ENCODE data around the gene GPR17.

The GPR17 gene

DNA sequence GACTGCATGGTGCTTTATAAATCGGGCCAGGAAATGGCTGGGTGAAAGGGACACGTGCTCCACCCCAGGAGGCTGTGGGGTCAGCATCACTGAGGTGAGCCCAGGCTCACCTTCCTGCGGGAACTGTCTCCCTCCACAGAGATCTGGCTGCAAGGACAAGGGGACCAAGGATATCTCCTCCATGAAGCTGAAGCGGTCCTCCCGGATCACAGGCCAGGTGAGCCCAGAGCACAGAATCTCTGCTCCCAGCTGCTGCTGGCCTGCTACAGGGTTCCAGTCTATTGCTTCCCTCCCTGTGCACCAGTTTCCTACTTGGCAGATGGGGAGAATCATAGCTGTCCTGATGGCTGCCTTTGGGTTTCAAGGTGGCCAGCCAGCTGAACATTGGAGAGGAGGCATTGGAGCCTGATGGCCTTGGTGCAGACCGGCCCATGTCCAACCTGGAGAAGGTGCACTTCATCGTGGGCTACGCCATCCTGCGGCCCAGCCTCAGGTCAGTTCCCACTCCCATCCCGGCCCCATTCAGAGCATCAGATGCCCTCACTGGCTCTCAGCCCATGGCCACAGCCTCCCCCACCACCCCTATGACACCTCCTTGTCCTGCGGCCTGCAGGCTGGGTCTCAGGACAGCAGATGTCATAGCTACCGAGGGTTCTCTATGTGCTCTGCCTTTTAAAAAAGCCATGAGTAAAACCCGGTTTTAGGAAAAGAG is 33.7 kb upstream of the GPR17 start:
- no peak for FAIRE-seq
- no peak for DNase-seq (ENCODE audit: extremely low spot score, insufficient read length, low read depth)

DNA sequence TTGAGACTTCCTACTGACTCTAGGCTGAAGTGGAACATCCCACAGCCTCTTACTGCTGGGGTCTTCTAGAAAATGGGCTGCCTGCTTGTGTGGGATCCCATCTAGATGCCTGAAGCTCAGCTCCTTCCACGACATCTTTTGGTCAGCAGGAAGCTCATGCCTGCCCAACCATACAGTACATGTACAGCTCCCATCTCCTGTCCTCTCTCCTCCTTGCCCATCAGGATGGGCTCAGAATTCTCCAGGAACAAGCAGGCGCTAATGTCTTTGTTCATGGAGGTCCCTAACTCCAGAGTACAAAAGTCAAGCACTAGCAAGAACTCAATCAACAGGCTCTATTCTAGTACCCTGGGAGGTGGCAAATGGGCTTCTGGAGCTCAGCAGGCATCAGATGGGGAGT is 31.7 kb upstream of the GPR17 start:
- FAIRE-seq (no peak), DNase-seq (ENCODE audit: extremely low spot score, insufficient read length, low read depth) (no peak)

DNA sequence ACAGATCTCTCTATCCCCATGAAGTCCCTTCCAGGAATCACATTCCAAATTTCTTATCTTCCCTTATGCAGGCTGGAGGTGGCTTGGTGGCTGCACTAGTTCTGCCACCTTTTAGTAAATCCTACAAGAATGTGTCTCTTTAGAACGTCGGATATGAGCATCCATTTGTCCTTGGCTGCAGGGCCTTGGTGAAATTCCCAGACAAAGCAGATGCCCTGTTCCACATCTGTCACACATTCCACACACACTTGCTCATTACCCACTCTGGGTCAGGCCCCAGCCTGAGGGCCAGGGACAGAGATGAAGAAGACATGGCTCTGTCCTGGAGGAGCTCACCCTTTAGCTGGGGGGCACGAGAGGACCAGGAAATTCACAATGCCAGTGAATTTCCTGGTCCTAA is 31.2 kb upstream of the GPR17 start:
- DNase-seq (ENCODE audit: extremely low spot score, insufficient read length, low read depth): no peak
- no peak for FAIRE-seq

DNA sequence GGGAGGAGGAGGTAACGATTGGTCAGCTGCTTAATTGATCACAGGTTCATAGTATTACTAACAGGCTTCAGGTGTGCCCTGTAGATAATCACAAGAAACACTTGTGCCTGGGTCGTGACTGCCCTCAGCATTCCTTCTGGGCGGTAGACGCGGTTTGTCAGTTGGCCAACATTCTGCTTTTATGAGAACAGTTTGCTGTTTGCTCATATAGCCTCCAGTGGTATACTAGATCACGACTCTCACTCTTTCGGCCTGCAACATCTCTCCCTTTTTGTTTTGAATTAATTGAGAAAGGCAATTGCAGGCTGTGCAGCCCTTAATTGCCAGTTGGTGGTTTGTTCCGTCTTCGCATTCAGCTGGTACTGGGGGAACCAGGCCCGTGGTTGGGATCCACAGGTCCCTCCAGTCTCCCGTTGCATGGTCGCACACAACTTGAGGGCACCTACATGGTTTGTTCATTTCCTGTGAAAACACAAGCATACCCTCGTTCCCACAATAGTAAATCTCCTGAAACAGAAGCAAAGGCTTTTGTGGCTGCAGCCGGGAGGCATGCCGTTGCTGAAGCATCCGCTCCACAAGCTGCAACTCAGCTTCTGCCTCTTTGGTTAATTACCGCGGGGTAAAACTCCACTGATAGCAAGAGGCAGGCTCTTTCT is 30.3 kb upstream of the GPR17 start:
- FAIRE-seq: no peak
- DNase-seq (ENCODE audit: extremely low spot score, insufficient read length, low read depth): no peak

DNA sequence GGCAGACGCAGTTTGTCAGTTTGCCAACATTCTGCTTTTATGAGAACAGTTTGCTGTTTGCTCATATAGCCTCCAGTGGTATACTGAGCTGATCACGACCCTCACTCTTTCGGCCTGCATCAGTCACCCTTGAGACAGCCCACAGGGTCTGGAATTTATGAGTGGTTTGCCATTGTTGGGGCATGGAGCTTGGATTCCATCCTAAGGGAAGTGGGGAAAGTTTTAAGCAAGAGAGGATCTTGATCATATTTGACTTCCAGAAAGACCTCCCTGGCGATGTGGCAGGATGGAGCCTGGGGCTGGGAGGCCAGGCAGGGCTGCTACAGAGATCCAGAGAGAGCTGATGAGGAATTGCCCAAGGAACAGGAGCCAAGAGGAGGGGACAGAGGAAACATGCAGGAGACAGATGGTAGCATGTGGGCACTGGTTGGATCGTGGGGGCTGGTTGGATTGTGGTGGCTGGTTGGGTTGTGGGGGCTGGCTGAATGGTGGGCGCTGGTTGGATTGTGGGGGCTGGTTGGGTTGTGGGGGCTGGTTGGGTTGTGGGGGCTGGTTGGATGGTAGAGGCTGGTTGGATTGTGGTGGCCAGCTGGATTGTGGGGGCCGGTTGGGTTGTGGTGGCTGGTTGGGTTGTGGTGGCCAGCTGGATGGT is 27.3 kb upstream of the GPR17 start:
- FAIRE-seq: no peak

DNA sequence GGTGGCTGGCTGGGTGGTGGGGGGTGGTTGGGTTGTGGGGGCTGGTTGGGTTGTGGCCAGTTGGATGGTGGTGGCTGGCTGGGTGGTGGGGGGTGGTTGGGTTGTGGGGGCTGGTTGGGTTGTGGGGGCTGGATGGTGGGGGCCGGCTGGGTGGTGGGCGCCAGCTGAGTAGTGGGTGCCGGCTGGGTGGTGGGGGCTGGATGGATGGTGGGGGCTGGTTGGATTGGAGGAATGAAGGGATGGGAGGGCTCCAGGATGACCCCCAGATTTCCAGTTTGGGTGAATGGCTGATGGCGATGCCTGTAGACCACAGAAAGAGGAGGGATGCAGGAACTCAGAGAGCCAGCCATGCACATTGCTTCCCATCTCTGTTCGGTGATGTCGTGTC is 26.8 kb upstream of the GPR17 start:
- no peak for FAIRE-seq
- no peak for DNase-seq (ENCODE audit: extremely low spot score, insufficient read length, low read depth)

More for the DNA sequence above, 27.3 kb upstream of the GPR17 start:
- DNase-seq (ENCODE audit: extremely low spot score, insufficient read length, low read depth): no peak

DNA sequence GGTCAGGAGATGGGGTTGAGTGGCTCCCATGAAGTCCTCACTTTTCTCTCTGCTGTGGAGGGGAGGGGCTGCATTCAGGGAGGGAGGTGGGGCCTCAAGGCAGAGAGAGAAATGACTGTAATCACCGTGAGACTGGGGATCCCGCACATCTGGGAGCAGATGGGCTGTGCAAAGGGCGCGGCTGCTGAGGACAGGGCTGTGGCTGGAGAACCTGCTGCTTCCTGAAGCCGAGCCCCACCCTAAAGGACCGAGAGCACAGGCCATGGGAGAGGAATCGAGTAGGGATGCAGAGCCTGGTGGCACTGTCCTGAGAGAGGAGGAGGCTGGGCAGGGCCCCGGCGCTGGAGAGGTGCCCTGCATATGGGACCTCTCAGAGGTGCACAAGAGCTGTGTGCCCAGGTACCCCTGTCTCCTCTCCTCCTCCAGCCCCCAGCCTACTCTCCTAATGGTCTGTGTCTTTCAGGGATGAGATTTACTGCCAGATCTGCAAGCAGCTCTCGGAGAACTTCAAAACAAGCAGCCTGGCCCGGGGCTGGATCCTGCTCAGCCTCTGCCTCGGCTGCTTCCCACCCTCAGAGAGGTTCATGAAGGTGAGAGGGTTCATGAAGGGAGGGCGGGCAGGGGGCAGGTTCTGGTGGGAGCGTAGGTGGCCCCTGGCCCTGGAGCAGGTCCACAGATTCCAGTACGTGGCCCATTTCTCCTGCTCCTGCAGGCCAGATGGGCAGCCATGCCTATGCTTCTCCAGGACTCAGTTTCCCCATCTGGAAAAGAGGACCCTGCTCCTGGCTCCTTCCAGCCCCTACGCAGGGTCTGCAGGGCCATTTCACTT is 25.9 kb upstream of the GPR17 start:
- FAIRE-seq: no peak
- DNase-seq (ENCODE audit: extremely low spot score, insufficient read length, low read depth): no peak

DNA sequence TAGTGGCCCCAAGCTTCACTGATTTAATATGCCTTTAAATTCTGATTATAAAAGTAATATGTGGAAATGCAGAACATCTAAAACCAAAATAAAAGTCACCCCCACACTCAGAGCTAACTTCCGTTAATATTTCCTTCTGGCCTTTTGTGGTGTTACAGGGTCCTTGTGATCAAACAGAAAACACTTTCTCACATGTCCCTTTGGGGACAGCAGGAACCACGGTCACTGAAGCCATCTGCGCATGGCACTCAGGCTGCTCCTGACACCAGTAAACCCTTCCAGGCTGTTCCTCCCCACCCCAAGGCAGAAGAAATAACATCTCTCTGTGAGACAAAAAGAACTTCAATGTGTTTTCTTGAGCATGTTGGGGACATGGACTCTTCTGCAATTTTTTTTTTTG is 25.1 kb upstream of the GPR17 start:
- DNase-seq (ENCODE audit: extremely low spot score, insufficient read length, low read depth) (no peak), FAIRE-seq (peak; percentile 63)

DNA sequence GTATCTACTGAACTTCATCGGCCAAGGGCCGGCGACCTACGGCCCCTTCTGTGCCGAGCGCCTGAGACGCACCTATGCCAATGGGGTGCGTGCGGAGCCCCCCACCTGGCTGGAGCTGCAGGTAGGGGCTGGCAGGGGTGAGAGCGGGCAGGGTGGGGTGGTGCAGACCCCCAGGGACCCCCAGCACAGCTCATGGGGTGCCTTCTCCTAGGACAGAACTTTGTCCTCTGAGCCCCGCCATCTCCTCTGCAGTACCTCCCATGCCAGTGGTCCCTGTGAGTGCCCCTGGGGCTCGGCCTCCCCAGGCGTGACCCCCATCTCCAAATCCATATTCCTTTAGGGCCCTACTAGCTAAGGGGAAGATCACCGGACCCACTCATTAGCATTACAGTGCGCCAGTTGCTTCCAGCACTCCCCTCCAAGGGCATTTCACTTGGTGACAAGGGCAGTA is 23.9 kb upstream of the GPR17 start:
- FAIRE-seq: no peak

DNA sequence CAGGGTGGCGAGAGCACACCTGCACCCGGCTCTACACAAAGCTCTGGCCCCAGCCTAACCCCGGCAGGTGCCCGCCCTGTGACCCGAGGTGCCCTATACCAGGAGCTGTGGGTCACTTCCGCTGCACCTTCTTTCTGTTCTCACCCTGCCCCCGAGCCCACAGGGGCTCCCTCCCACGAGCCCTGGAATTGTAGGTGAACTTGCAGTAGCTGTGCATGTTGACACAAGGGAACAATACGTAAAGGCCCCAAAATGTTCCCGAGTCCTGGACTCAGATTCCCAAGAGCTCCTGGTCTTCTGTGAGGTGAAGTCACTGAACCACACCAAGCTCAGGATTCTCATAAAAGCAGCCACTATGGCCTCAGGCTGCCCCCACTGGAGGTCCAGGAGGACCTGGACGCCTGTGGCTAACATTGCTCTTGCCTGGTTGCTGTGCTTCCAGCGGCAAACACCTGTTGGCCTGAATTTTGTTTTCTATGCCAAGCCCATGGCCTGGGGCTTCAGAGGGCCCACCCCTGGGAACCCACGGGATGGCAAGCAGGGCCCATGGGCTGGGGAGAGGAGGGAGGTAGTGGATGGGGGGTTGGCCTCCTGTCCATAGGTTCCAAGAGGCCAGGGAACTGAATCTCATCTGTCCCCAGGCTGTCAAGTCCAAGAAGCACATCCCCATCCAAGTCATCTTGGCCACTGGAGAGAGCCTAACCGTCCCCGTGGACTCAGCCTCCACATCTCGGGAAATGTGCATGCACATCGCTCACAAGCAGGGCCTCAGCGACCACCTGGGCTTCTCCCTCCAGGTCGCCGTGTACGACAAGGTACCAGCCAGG is 23.2 kb upstream of the GPR17 start:
- DNase-seq (ENCODE audit: extremely low spot score, insufficient read length, low read depth) (no peak), FAIRE-seq (no peak)

More for the DNA sequence above, 23.9 kb upstream of the GPR17 start:
- DNase-seq (ENCODE audit: extremely low spot score, insufficient read length, low read depth): no peak

DNA sequence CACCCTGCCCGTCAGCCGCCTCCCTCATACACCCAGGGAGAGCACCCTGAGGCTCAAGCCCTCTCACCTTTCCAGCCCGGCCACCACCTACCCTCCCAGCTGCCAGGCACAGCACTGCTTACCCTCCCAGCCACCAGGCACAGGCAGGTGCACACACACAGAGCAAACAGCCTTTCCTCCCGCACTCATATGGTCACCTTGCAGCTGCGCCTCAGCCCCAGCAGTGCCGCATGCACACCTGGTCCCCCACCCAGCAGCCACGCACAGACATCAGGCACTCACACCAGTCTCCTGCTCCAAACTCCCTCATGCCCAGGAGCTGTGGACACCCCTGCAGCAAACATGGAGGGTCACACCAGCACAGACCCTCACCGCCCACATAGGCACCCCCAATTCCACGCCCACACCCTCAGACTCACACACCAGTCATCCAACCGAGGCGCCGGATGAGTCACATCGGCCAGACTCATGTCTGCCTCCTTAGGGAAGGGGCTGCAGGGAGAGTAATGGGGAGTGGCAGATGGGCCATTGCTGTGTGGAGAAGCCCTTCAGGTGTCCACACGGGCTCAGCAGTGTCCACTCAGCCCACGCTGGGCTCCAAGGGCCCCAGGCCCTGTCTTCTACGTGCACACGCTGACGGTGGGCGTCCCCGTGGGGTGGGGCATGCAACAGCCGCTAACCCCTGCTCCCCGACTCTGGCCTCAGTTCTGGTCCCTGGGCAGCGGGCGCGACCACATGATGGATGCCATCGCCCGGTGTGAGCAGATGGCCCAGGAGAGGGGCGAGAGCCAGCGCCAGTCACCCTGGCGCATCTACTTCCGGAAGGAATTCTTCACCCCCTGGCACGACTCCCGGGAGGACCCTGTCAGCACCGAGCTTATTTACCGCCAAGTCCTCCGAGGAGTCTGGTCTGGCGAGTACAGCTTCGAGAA is 22.3 kb upstream of the GPR17 start:
- FAIRE-seq (no peak), DNase-seq (ENCODE audit: extremely low spot score, insufficient read length, low read depth) (no peak)

DNA sequence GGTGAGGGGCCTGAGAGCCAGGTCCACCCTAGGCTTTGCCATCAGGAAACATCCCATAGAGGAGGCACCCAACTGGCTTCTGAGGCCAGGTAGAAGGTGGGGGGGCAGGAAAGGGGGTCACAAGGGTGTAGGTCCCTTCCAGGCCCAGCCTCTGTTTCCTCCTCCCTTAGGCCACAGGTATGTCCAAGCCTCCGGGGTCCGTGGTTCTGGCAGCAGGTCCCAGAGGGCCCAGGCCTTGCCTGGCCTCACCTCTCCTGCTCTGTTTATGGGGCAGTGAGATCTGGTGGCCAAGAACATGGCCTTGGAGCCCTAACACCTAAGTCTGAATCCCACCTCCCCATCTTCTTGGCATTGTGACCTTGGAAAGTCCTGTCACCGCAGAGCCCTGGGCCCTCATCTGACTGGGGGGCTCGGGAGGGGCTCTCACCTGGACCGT is 21.6 kb upstream of the GPR17 start:
- FAIRE-seq: no peak
- no peak for DNase-seq (ENCODE audit: extremely low spot score, insufficient read length, low read depth)

DNA sequence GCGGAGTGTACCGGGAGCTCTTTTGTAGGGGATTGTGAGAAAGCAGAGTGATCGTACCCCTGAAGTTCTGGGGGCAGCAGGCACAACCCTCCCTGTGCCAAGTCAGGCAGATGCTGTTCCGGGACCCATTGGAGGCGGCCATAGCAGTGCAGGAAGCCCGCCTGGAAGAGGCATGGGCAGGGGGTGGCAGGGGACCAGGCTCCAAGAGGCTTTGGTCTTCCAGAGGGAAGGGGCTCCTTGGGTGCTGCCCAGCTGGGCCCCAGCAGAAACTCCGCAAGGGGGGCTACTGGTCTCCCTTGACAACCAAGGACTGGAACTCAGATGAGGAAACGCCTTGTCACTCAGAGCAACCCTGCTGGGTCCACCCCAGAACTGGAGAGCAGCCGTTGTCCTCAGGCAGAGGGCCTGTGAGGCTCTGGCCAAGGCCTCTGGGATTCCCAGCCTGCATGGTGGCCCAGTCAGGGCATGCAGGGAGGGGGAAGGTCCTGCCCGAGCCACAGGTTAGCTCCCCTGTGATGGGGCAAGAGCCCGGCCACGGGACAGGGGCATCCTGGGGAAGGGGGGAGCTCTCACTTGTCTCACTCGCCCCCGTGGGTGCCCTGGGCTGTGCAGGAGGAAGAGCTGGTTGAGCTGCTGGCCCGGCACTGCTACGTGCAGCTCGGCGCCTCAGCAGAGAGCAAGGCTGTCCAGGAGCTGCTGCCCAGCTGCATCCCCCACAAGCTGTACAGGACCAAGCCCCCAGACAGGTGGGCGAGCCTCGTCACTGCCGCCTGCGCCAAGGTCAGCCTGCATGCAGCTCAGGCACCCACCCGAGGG is 21.0 kb upstream of the GPR17 start:
- DNase-seq (ENCODE audit: extremely low spot score, insufficient read length, low read depth): no peak
- no peak for FAIRE-seq

DNA sequence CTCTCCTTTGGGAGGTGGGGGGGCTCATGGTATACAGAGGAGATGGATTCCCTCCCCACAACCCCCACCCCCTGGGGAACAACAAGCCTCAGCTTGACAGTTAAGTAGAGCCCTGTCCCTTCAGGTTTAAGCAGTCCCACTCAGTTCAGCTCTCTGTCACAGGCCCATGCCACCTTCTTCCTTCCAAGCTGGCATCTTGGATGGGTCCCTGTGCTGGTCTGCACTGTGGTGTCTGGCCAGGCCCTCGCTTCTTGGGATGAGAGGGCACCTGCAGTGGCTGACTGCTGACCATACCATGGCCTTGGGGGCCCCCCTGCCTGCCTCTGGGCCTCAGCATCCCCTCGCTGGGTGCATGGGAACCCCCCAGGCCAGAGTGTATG is 20.4 kb upstream of the GPR17 start:
- FAIRE-seq (no peak), DNase-seq (ENCODE audit: extremely low spot score, insufficient read length, low read depth) (no peak)

DNA sequence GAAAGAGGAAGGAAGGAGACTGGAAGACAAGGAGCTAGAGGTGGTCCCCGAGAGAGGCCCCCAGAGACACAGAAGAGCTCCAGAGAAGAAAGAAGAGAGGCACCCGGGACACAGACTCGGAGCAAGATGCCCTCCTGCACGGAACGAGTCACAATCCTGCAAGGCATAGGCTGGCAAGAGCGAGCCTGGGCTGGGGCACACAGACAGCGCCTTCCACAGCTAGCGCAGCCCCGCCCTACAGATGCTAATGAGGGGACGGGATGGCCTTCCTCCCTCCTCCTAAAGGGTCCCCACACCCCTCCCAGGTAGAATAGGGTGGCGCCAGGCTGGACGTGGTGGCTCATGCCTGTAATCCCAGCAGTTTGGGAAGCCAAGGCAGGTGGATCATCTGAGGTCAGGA is 19.8 kb upstream of the GPR17 start:
- DNase-seq (ENCODE audit: extremely low spot score, insufficient read length, low read depth) (no peak), FAIRE-seq (no peak)

DNA sequence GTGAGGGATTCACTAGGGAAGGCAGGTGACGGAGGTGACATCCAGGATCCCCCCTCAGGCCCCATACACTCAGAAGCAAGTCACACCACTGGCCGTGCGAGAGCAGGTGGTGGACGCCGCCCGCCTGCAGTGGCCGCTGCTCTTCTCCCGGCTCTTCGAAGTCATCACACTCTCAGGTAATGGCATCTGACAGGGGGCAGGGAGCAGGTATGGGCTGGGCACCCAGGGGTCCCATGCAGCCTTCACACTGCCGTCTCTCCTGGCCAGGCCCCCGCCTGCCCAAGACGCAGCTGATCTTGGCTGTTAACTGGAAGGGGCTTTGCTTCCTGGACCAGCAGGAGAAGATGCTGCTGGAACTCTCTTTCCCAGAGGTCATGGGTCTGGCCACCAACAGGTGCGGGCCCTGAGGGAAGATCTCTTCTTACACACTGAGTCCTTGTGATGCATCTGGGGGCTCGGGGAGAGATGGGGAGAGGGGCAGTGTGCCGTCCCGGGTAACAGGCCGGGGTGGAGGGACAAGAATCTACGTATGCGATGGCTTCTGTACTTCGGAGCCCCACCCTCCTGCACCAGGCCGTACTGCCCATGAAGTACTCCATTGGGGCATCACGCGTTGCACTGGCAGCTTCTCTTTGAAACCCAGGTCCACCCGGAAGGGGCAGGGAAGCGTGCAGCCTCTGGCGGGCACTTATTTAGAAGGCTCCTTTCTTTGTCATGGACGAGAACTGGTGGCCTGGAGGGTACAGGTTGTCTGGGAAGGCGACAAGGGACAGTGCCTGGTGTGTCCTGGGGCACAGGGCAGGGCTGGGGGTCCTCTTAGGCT is 18.8 kb upstream of the GPR17 start:
- no peak for FAIRE-seq

More for the DNA sequence above, 18.8 kb upstream of the GPR17 start:
- DNase-seq (ENCODE audit: extremely low spot score, insufficient read length, low read depth): no peak

Data from GM18507 (cell line).